H1 (cell line): ENCODE results near the gene CEACAM5. TPM values are rescaled to one million over a fixed set of nuclear protein-coding genes. Genes with fewer than 3 reads are reported as not detected.

Source experiments
- CTCF ChIA-PET: fragments of 300-600 bp; sonication (Branson Sonifier 250); formaldehyde crosslinking; loops from one replicate; lab custom pipeline; 2021; ENCODE audit not compliant: partially characterized antibody; lab: Charles Lee
- POLR2A ChIA-PET: fragments of 300-600 bp; sonication (Branson Sonifier 250); formaldehyde crosslinking; loops from one replicate; lab custom pipeline; 2021; ENCODE audit warnings: inconsistent platforms; ENCODE audit not compliant: partially characterized antibody; lab: Charles Lee
- DNase-seq, 2 experiments: peaks; one replicate each; pipeline versions ENCODE4 v3.0.0 to v3.0.0-alpha.2; 2010 to 2022; ENCODE audit warnings: low spot score in 2 of 2, low read depth in 1 of 2, mixed read lengths in 1 of 2
- FAIRE-seq: peaks from 2 replicates; lab custom pipeline; 2011; peaks lifted over from hg19 to GRCh38; lab: Jason Lieb, UNC
- H2AFZ ChIP-seq: 2 replicates; pipeline ENCODE4 v1.8.1; 2012; ENCODE audit warnings: low read length, inconsistent platforms
- H2AK5ac ChIP-seq: 2 replicates; pipeline ENCODE4 v1.6.1; 2013; ENCODE audit warnings: low read depth, low read length
- H2BK120ac ChIP-seq: replicated peaks from 2 replicates; pipeline ENCODE3; 2013; ENCODE audit warnings: low read depth, low read length, inconsistent platforms
- H2BK12ac ChIP-seq: 2 replicates; pipeline ENCODE4 v1.6.1; 2013; ENCODE audit warnings: low read depth, low read length
- H2BK15ac ChIP-seq: 2 replicates; pipeline ENCODE4 v1.6.1; 2013; ENCODE audit warnings: low read length
- H2BK20ac ChIP-seq: 2 replicates; pipeline ENCODE4 v1.6.1; 2013; ENCODE audit warnings: low read length
- H2BK5ac ChIP-seq: 2 replicates; pipeline ENCODE4 v1.6.1; 2013; ENCODE audit warnings: low read depth, low read length
- H3K14ac ChIP-seq: 2 replicates; pipeline ENCODE4 v1.6.1; 2013; ENCODE audit warnings: inconsistent platforms; ENCODE audit not compliant: insufficient read length
- H3K18ac ChIP-seq: 2 replicates; pipeline ENCODE4 v1.6.1; 2013; ENCODE audit warnings: low read length; ENCODE audit errors: extremely low read depth
- H3K23ac ChIP-seq: 2 replicates; pipeline ENCODE4 v1.6.1; 2013; ENCODE audit warnings: inconsistent platforms; ENCODE audit not compliant: insufficient read length
- H3K23me2 ChIP-seq: 2 replicates; pipeline ENCODE4 v1.6.1; 2013; ENCODE audit warnings: low read depth, low read length
- H3K27ac ChIP-seq: 2 replicates; pipeline ENCODE4 v1.6.1; 2011; ENCODE audit warnings: low read depth, low read length, inconsistent platforms
- H3K27me3 ChIP-seq, 4 experiments: replicated peaks in 1 of 4; 1 replicate in 1 of 4; 2 replicates in 3 of 4; pipeline versions ENCODE4 v1.6.1 to v1.8.1; 2011 to 2013; ENCODE audit warnings: low read length in 3 of 4, mild to moderate bottlenecking in 3 of 4, inconsistent platforms in 2 of 4, mixed read lengths in 2 of 4, moderate library complexity in 1 of 4; ENCODE audit not compliant: control insufficient read depth in 3 of 4, insufficient read depth in 3 of 4; ENCODE audit errors: extremely low read depth in 1 of 4
- H3K36me3 ChIP-seq, 4 experiments: 2 replicates each; pipeline versions ENCODE4 v1.6.1 to v1.8.1; 2011 to 2013; ENCODE audit warnings: mild to moderate bottlenecking in 4 of 4, low read length in 3 of 4, moderate library complexity in 2 of 4, control low read depth in 1 of 4, inconsistent platforms in 1 of 4; ENCODE audit not compliant: insufficient read depth in 4 of 4, control insufficient read depth in 2 of 4
- H3K4ac ChIP-seq: replicated peaks from 2 replicates; pipeline ENCODE3; 2013; ENCODE audit warnings: low read length, low read depth, mixed read lengths, inconsistent platforms; ENCODE audit not compliant: insufficient read length
- H3K4me1 ChIP-seq, 4 experiments: replicated peaks in 1 of 4; 1 replicate in 1 of 4; 2 replicates in 3 of 4; pipeline versions ENCODE4 v1.6.1 to v1.8.1; 2011 to 2013; ENCODE audit warnings: low read length in 3 of 4, inconsistent platforms in 2 of 4, mixed read lengths in 1 of 4; ENCODE audit not compliant: insufficient read depth in 4 of 4, control insufficient read depth in 3 of 4
- H3K4me2 ChIP-seq, 2 experiments: 2 replicates each; pipeline versions ENCODE4 v1.6.1 to v1.8.1; 2011 to 2013; ENCODE audit warnings: low read depth in 2 of 2, low read length in 2 of 2, control low read depth in 1 of 2, inconsistent platforms in 1 of 2, mild to moderate bottlenecking in 1 of 2; ENCODE audit not compliant: insufficient read depth in 1 of 2
- H3K4me3 ChIP-seq, 4 experiments: fragments of 200-600, 300-600 bp in 1 of 4; sonication (generic), shearing (Covaris generic), sonication (Bioruptor Twin) in 1 of 4; 2 replicates each; pipeline versions ENCODE4 v1.5.1 to v1.8.1; 2011 to 2016; ENCODE audit warnings: low read length in 4 of 4, low read depth in 3 of 4, control low read depth in 2 of 4, inconsistent platforms in 2 of 4, mild to moderate bottlenecking in 2 of 4, mixed read lengths in 1 of 4, moderate library complexity in 1 of 4; ENCODE audit not compliant: insufficient read depth in 2 of 4; ENCODE audit errors: extremely low read depth in 1 of 4
- H3K56ac ChIP-seq: replicated peaks from 2 replicates; pipeline ENCODE3; 2013; ENCODE audit warnings: low read depth, mild to moderate bottlenecking, mixed read lengths, low read length, inconsistent platforms; ENCODE audit not compliant: insufficient read length
- H3K79me1 ChIP-seq: 2 replicates; pipeline ENCODE4 v1.6.1; 2013; ENCODE audit warnings: low read depth, low read length, control low read depth
- H3K79me2 ChIP-seq, 2 experiments: 2 replicates each; pipeline versions ENCODE4 v1.6.1 to v1.8.1; 2012 to 2013; ENCODE audit warnings: low read length in 2 of 2, mild to moderate bottlenecking in 2 of 2, inconsistent platforms in 1 of 2; ENCODE audit not compliant: insufficient read depth in 2 of 2, control insufficient read depth in 1 of 2
- H3K9ac ChIP-seq, 4 experiments: replicated peaks in 1 of 4; 1 replicate in 1 of 4; 2 replicates in 3 of 4; pipeline versions ENCODE4 v1.6.1 to v1.8.1; 2011 to 2013; ENCODE audit warnings: low read depth in 3 of 4, low read length in 3 of 4, control low read depth in 2 of 4, mild to moderate bottlenecking in 2 of 4, moderate library complexity in 2 of 4, inconsistent platforms in 1 of 4; ENCODE audit errors: extremely low read depth in 1 of 4
- H3K9me3 ChIP-seq, 2 experiments: 2 replicates each; pipeline versions ENCODE4 v1.6.1 to v1.8.1; 2012 to 2013; ENCODE audit warnings: mild to moderate bottlenecking in 2 of 2, moderate library complexity in 2 of 2, control low read depth in 1 of 2, inconsistent platforms in 1 of 2, low read depth in 1 of 2, low read length in 1 of 2, mixed read lengths in 1 of 2; ENCODE audit not compliant: insufficient read depth in 2 of 2
- H4K20me1 ChIP-seq, 2 experiments: replicated peaks in 1 of 2; 2 replicates each; pipeline versions ENCODE3 to v1.8.1; 2011 to 2013; ENCODE audit warnings: inconsistent platforms in 2 of 2, low read length in 2 of 2, mild to moderate bottlenecking in 1 of 2; ENCODE audit not compliant: insufficient read depth in 2 of 2, control insufficient read depth in 1 of 2
- H4K5ac ChIP-seq: 2 replicates; pipeline ENCODE4 v1.6.1; 2013; ENCODE audit warnings: low read length, low read depth, mixed read lengths, inconsistent platforms; ENCODE audit not compliant: insufficient read length
- H4K8ac ChIP-seq: 2 replicates; pipeline ENCODE4 v1.8.0; 2013; ENCODE audit warnings: mild to moderate bottlenecking, moderate library complexity, low read length, inconsistent platforms; ENCODE audit not compliant: insufficient read depth; ENCODE audit errors: extremely low read depth
- H4K91ac ChIP-seq: replicated peaks from 2 replicates; pipeline ENCODE3; 2013; ENCODE audit warnings: low read length, mixed read lengths, inconsistent platforms; ENCODE audit not compliant: insufficient read length
- EP300 ChIP-seq, 2 experiments: IDR thresholded peaks; 1 replicate in 1 of 2; 2 replicates in 1 of 2; pipeline ENCODE4 v1.6.1; 2011 to 2012; ENCODE audit warnings: low read depth in 2 of 2, low read length in 2 of 2, mild to moderate bottlenecking in 2 of 2, borderline replicate concordance in 1 of 2, inconsistent platforms in 1 of 2, moderate library complexity in 1 of 2
- FOSL1 ChIP-seq: IDR thresholded peaks from 2 replicates; pipeline ENCODE4 v1.6.1; 2011; ENCODE audit warnings: mild to moderate bottlenecking, low read depth, low read length, moderate library complexity; ENCODE audit not compliant: insufficient read depth
- JUND ChIP-seq: IDR thresholded peaks from 2 replicates; pipeline ENCODE4 v1.6.1; 2011; ENCODE audit warnings: mild to moderate bottlenecking, improper control_type of control experiment, low read length
- RNF2 ChIP-seq: fragments of 200-900, 300-1000 bp; sonication (generic); IDR thresholded peaks from 2 replicates; pipeline ENCODE4 v1.7.1; 2016; ENCODE audit warnings: borderline replicate concordance, low read depth, mild to moderate bottlenecking, antibody characterized with exemption, low read length; ENCODE audit not compliant: poor library complexity, severe bottlenecking; ENCODE audit errors: missing control alignments
- SP2 ChIP-seq: IDR thresholded peaks from 2 replicates; pipeline ENCODE4 v1.6.1; 2012; ENCODE audit warnings: mild to moderate bottlenecking, low read length, inconsistent platforms
- TAF1 ChIP-seq: IDR thresholded peaks from 2 replicates; pipeline ENCODE4 v1.6.1; 2011; ENCODE audit warnings: mild to moderate bottlenecking, low read depth, low read length
- TAF7 ChIP-seq: optimal IDR thresholded peaks from 2 replicates; pipeline ENCODE3; 2011; ENCODE audit warnings: low read depth, mild to moderate bottlenecking, inconsistent platforms, low read length, moderate library complexity, borderline replicate concordance
- WGBS, 2 experiments: shearing (Covaris generic) in 1 of 2; methylation state at CpG; one replicate each; pipeline versions ENCODE4 v1.1.6 to v1.1.7; 2013 to 2015; ENCODE audit warnings: low lambda C conversion rate in 2 of 2, mixed read lengths in 2 of 2, inconsistent platforms in 1 of 2, low coverage in 1 of 2, missing lambda C conversion rate in 1 of 2; ENCODE audit not compliant: insufficient replicate concordance in 2 of 2, insufficient coverage in 1 of 2, insufficient read length in 1 of 2; ENCODE audit errors: extremely low coverage in 1 of 2, missing lambda C conversion rate in 1 of 2; 5-methylcytosine and 5-hydroxymethylcytosine counted together
- polyA plus RNA-seq, 7 experiments: library from polyadenylated mRNA; depleted of rRNA in 3 of 7; stranded (reverse) in 5 of 7; unstranded in 2 of 7; fragments of >200 nt in 5 of 7; fragments of 200-250 nt in 2 of 7; gene quantifications; 1 replicate in 5 of 7; 2 replicates in 1 of 7; 4 replicates in 1 of 7; pipeline versions ENCODE4 v1.2.1 to v1.2.3, GENCODE V29; 2011 to 2013; ENCODE audit warnings: missing spikeins in 2 of 7, mixed read lengths in 2 of 7
- total RNA-seq: library from RNA; stranded (reverse); fragmentation: NEBNext Ultra II Directional; extraction: Animal tissue kit (Norgen Biotek cat#: 25700); gene quantifications from 2 replicates; pipeline ENCODE4 v1.2.1, GENCODE V29; 2021
- TF ChIP-seq, protein P1 (sequence below): IDR thresholded peaks from 2 replicates; pipeline ENCODE4 v1.6.1; 2012; ENCODE audit warnings: inconsistent platforms
- TF ChIP-seq, protein P2 (sequence below): IDR thresholded peaks from 2 replicates; pipeline ENCODE4 v1.6.1; 2011; ENCODE audit warnings: low read depth, mild to moderate bottlenecking, low read length; ENCODE audit not compliant: insufficient read depth
- TF ChIP-seq, protein P3 (sequence below), 3 experiments: IDR thresholded peaks; 1 replicate in 2 of 3; 2 replicates in 1 of 3; pipeline versions ENCODE4 v1.5.1 to v1.6.1; 2011; ENCODE audit warnings: low read length in 3 of 3, mild to moderate bottlenecking in 3 of 3, inconsistent platforms in 2 of 3, low read depth in 1 of 3, moderate library complexity in 1 of 3; ENCODE audit not compliant: insufficient read depth in 1 of 3; ENCODE audit errors: control extremely low read depth in 1 of 3

CEACAM5 gene
- total and polyA plus RNA-seq, 2 of the 8 experiments (the other 6 are each of a cell fraction or from before 2014, with no cell fraction given), result not detected

DNA sequence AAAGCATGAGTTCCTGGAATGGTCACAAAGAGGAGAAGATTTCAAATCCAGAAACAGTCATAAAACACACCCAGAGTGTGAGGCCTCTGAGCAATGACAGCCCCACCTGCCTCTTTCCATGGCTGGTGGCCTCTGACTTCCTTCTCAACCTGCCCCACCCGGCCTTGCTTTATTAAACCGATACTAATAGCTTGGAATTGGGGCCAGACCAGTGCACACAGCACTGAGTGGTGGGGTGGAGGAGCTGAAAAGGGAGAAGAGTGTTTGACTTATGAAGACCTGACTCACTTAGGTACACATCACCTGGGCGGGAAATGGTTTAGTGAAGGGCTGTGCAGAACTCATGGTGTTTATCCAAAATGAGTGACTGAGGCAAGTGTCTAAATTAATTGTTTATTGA is 26.2 kb downstream of the CEACAM5 start:
- Histone ChIP-seq H4K20me1 (no peaks in the 10 kb centered on the region), H2BK120ac (no peak overlapping the region), H4K91ac (no peak overlapping the region), H3K14ac (no peak overlapping the region), H4K8ac (no peak overlapping the region), H3K79me2 (no peaks in the 10 kb centered on the region), H3K9me3 (peaks cover 45 to 70% of the 10 kb centered on the region in 2 experiments), H3K18ac (no peak overlapping the region), H3K4me3 (no peak overlapping the region), H3K79me1 (no peaks in the 10 kb centered on the region), H3K36me3 (no peaks in the 10 kb centered on the region; a peak in 1 of 8 replicates), H3K27me3 (no peaks in the 10 kb centered on the region), H4K5ac (no peak overlapping the region), H3K4me1 (no peaks in the 10 kb centered on the region), H3K27ac (no peak overlapping the region), H2BK5ac (no peak overlapping the region), H2AK5ac (no peak overlapping the region), H2BK12ac (no peak overlapping the region), H3K4ac (no peak overlapping the region), H3K23ac (no peak overlapping the region), H3K56ac (no peak overlapping the region), H3K4me2 (no peak overlapping the region), H3K23me2 (no peaks in the 10 kb centered on the region), H2AFZ (no peak overlapping the region), H2BK15ac (no peak overlapping the region), H3K9ac (no peak overlapping the region), H2BK20ac (no peak overlapping the region)
- ChIA-PET CTCF (interaction anchor here (0.7 to 1.2 kb wide), 2 partner anchors 17 to 43 kb away, joined by 3 read pairs; no protein-coding TSS in a partner anchor), POLR2A (no interaction called here)
- DNase-seq, result no peak
- no peak for FAIRE-seq
- WGBS, 2 experiments, result 84% methylated on average over 3 of the region's 3 CpGs; no CpG with 5 or more reads in 1 of the 2 experiments
- TF ChIP-seq, protein P1, sequence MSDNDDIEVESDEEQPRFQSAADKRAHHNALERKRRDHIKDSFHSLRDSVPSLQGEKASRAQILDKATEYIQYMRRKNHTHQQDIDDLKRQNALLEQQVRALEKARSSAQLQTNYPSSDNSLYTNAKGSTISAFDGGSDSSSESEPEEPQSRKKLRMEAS, result no peak
- no peak for TF ChIP-seq EP300 (IDR thresholded peaks at IDR 0.05; ENCODE audit: borderline replicate concordance in 1 of 2, low read depth in 2 of 2, low read length in 2 of 2)
- TF ChIP-seq FOSL1, result no peak
- TF ChIP-seq, protein P2, sequence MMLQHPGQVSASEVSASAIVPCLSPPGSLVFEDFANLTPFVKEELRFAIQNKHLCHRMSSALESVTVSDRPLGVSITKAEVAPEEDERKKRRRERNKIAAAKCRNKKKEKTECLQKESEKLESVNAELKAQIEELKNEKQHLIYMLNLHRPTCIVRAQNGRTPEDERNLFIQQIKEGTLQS, result no peak
- TF ChIP-seq RNF2, result no peak
- no peak for TF ChIP-seq JUND
- no peak for TF ChIP-seq TAF1
- TF ChIP-seq, protein P3, sequence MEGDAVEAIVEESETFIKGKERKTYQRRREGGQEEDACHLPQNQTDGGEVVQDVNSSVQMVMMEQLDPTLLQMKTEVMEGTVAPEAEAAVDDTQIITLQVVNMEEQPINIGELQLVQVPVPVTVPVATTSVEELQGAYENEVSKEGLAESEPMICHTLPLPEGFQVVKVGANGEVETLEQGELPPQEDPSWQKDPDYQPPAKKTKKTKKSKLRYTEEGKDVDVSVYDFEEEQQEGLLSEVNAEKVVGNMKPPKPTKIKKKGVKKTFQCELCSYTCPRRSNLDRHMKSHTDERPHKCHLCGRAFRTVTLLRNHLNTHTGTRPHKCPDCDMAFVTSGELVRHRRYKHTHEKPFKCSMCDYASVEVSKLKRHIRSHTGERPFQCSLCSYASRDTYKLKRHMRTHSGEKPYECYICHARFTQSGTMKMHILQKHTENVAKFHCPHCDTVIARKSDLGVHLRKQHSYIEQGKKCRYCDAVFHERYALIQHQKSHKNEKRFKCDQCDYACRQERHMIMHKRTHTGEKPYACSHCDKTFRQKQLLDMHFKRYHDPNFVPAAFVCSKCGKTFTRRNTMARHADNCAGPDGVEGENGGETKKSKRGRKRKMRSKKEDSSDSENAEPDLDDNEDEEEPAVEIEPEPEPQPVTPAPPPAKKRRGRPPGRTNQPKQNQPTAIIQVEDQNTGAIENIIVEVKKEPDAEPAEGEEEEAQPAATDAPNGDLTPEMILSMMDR (IDR thresholded peaks at IDR 0.05; ENCODE audit: control extremely low read depth in 1 of 3, insufficient read depth in 1 of 3, low read depth in 1 of 3, low read length in 3 of 3), result no peak
- no peak for TF ChIP-seq SP2
- no peak for TF ChIP-seq TAF7
